Measurements from ENCODE around the gene SGTB. TPM values are rescaled to one million over a fixed set of nuclear protein-coding genes. Genes with fewer than 3 reads are reported as not detected.

SGTB gene
- 18.8 and 20.3 TPM in 2 replicates for total RNA-seq (2012; rRNA removed)

- peaks cover 6% of the 10 kb centered on the region for H3K36me3 ChIP-seq (ENCODE audit: insufficient read depth, low read length)
- peaks cover 17% of the 10 kb centered on the region for H3K4me1 ChIP-seq (ENCODE audit: control insufficient read depth, insufficient read depth, low read length)
- H3K9me3 ChIP-seq (replicated peaks; ENCODE audit: low read length) = no peaks in the 10 kb centered on the region
- H3K4me2 ChIP-seq (ENCODE audit: low read length) = peak within 1 kb of the TSS; percentile 94
- no peaks in the 10 kb centered on the region for H3K27me3 ChIP-seq (ENCODE audit: control insufficient read depth, insufficient read depth, low read length)
- H3K9ac ChIP-seq (ENCODE audit: low read depth, low read length) = peak within 1 kb of the TSS; percentile 94
- peak within 1 kb of the TSS; percentile 97 for H3K4me3 ChIP-seq (ENCODE audit: low read length)
Observed at GRCh38 chr5:65721720-65722574, at the start of gene SGTB, which contains the start of gene NLN. SGTB (minus strand) TSS chr5:65722109; CDS start chr5:65720807, 1,302 bp downstream. NLN (plus strand) TSS chr5:65722205; CDS start chr5:65722374, 169 bp downstream.

- Histone ChIP-seq H3K4me3 (ENCODE audit: low read length) (no peak overlapping the region), H3K4me1 (ENCODE audit: control insufficient read depth, insufficient read depth, low read length) (peaks cover 26% of the 10 kb centered on the region), H3K9ac (ENCODE audit: low read depth, low read length) (no peak overlapping the region), H3K4me2 (ENCODE audit: low read length) (no peak overlapping the region), H3K27me3 (ENCODE audit: control insufficient read depth, insufficient read depth, low read length) (no peaks in the 10 kb centered on the region), H3K9me3 (replicated peaks; ENCODE audit: low read length) (no peaks in the 10 kb centered on the region), H3K36me3 (ENCODE audit: insufficient read depth, low read length) (peaks cover 28% of the 10 kb centered on the region)
Observed at GRCh38 chr5:65771266-65771665, 49.4 kb upstream of the SGTB start.

- Histone ChIP-seq H3K4me3 (ENCODE audit: low read length) (no peak overlapping the region), H3K36me3 (ENCODE audit: insufficient read depth, low read length) (peaks cover 19% of the 10 kb centered on the region), H3K4me2 (ENCODE audit: low read length) (peak overlapping the region; percentile 36), H3K9me3 (replicated peaks; ENCODE audit: low read length) (no peaks in the 10 kb centered on the region), H3K27me3 (ENCODE audit: control insufficient read depth, insufficient read depth, low read length) (no peaks in the 10 kb centered on the region), H3K4me1 (ENCODE audit: control insufficient read depth, insufficient read depth, low read length) (peaks cover 26% of the 10 kb centered on the region), H3K9ac (ENCODE audit: low read depth, low read length) (peak overlapping the region; percentile 35)
Observed at GRCh38 chr5:65769539-65769938, 47.6 kb upstream of the SGTB start.

GRCh38 chr5:65768723-65769346 lies 46.9 kb upstream of the SGTB start:
- H3K4me2 ChIP-seq (ENCODE audit: low read length) = peak overlapping the region; percentile 20
- no peak overlapping the region for H3K9ac ChIP-seq (ENCODE audit: low read depth, low read length)
- H3K4me1 ChIP-seq (ENCODE audit: control insufficient read depth, insufficient read depth, low read length) = peaks cover 21% of the 10 kb centered on the region
- H3K27me3 ChIP-seq (ENCODE audit: control insufficient read depth, insufficient read depth, low read length) = no peaks in the 10 kb centered on the region
- H3K9me3 ChIP-seq (replicated peaks; ENCODE audit: low read length) = no peaks in the 10 kb centered on the region
- peaks cover 19% of the 10 kb centered on the region for H3K36me3 ChIP-seq (ENCODE audit: insufficient read depth, low read length)
- H3K4me3 ChIP-seq (ENCODE audit: low read length) = no peak overlapping the region

GRCh38 chr5:65767565-65767964 lies 45.7 kb upstream of the SGTB start:
- Histone ChIP-seq H3K27me3 (ENCODE audit: control insufficient read depth, insufficient read depth, low read length) (no peaks in the 10 kb centered on the region), H3K4me2 (ENCODE audit: low read length) (no peak overlapping the region), H3K36me3 (ENCODE audit: insufficient read depth, low read length) (peaks cover 27% of the 10 kb centered on the region), H3K4me1 (ENCODE audit: control insufficient read depth, insufficient read depth, low read length) (peaks cover 21% of the 10 kb centered on the region), H3K9ac (ENCODE audit: low read depth, low read length) (no peak overlapping the region), H3K9me3 (replicated peaks; ENCODE audit: low read length) (no peaks in the 10 kb centered on the region), H3K4me3 (ENCODE audit: low read length) (no peak overlapping the region)

GRCh38 chr5:65766781-65767180 lies 44.9 kb upstream of the SGTB start:
- H3K27me3 ChIP-seq (ENCODE audit: control insufficient read depth, insufficient read depth, low read length) = no peaks in the 10 kb centered on the region

GRCh38 chr5:65766175-65766574 lies 44.3 kb upstream of the SGTB start:
- Histone ChIP-seq H3K9ac (ENCODE audit: low read depth, low read length) (no peak overlapping the region), H3K4me1 (ENCODE audit: control insufficient read depth, insufficient read depth, low read length) (peaks cover 21% of the 10 kb centered on the region), H3K4me3 (ENCODE audit: low read length) (no peak overlapping the region), H3K9me3 (replicated peaks; ENCODE audit: low read length) (no peaks in the 10 kb centered on the region), H3K36me3 (ENCODE audit: insufficient read depth, low read length) (peaks cover 24% of the 10 kb centered on the region), H3K27me3 (ENCODE audit: control insufficient read depth, insufficient read depth, low read length) (no peaks in the 10 kb centered on the region), H3K4me2 (ENCODE audit: low read length) (no peak overlapping the region)

More at GRCh38 chr5:65766781-65767180, 44.9 kb upstream of the SGTB start:
- peaks cover 24% of the 10 kb centered on the region for H3K36me3 ChIP-seq (ENCODE audit: insufficient read depth, low read length)
- peaks cover 21% of the 10 kb centered on the region for H3K4me1 ChIP-seq (ENCODE audit: control insufficient read depth, insufficient read depth, low read length)
- H3K4me3 ChIP-seq (ENCODE audit: low read length) = no peak overlapping the region
- H3K4me2 ChIP-seq (ENCODE audit: low read length) = no peak overlapping the region
- H3K9ac ChIP-seq (ENCODE audit: low read depth, low read length) = no peak overlapping the region
- H3K9me3 ChIP-seq (replicated peaks; ENCODE audit: low read length) = no peaks in the 10 kb centered on the region

GRCh38 chr5:65765582-65765981 lies 43.7 kb upstream of the SGTB start:
- Histone ChIP-seq H3K4me1 (ENCODE audit: control insufficient read depth, insufficient read depth, low read length) (peaks cover 21% of the 10 kb centered on the region), H3K27me3 (ENCODE audit: control insufficient read depth, insufficient read depth, low read length) (no peaks in the 10 kb centered on the region), H3K36me3 (ENCODE audit: insufficient read depth, low read length) (peaks cover 26% of the 10 kb centered on the region), H3K4me2 (ENCODE audit: low read length) (no peak overlapping the region), H3K9ac (ENCODE audit: low read depth, low read length) (no peak overlapping the region), H3K9me3 (replicated peaks; ENCODE audit: low read length) (no peaks in the 10 kb centered on the region), H3K4me3 (ENCODE audit: low read length) (no peak overlapping the region)

- Histone ChIP-seq H3K4me3 (ENCODE audit: low read length) (no peak overlapping the region), H3K9ac (ENCODE audit: low read depth, low read length) (no peak overlapping the region), H3K27me3 (ENCODE audit: control insufficient read depth, insufficient read depth, low read length) (no peaks in the 10 kb centered on the region), H3K9me3 (replicated peaks; ENCODE audit: low read length) (no peaks in the 10 kb centered on the region), H3K4me1 (ENCODE audit: control insufficient read depth, insufficient read depth, low read length) (no peaks in the 10 kb centered on the region), H3K36me3 (ENCODE audit: insufficient read depth, low read length) (peaks cover 38% of the 10 kb centered on the region), H3K4me2 (ENCODE audit: low read length) (no peak overlapping the region)
Observed at GRCh38 chr5:65762234-65762633, 40.3 kb upstream of the SGTB start.

- H3K9ac ChIP-seq (ENCODE audit: low read depth, low read length) = no peak overlapping the region
- H3K4me1 ChIP-seq (ENCODE audit: control insufficient read depth, insufficient read depth, low read length) = no peaks in the 10 kb centered on the region
- peaks cover 30% of the 10 kb centered on the region for H3K36me3 ChIP-seq (ENCODE audit: insufficient read depth, low read length)
- no peaks in the 10 kb centered on the region for H3K9me3 ChIP-seq (replicated peaks; ENCODE audit: low read length)
- no peaks in the 10 kb centered on the region for H3K27me3 ChIP-seq (ENCODE audit: control insufficient read depth, insufficient read depth, low read length)
- H3K4me3 ChIP-seq (ENCODE audit: low read length) = no peak overlapping the region
- H3K4me2 ChIP-seq (ENCODE audit: low read length) = no peak overlapping the region
Observed at GRCh38 chr5:65760504-65761275, 38.8 kb upstream of the SGTB start.

GRCh38 chr5:65758546-65759144 lies 36.7 kb upstream of the SGTB start:
- Histone ChIP-seq H3K9me3 (replicated peaks; ENCODE audit: low read length) (no peaks in the 10 kb centered on the region), H3K4me2 (ENCODE audit: low read length) (no peak overlapping the region), H3K9ac (ENCODE audit: low read depth, low read length) (no peak overlapping the region)

More at GRCh38 chr5:65758546-65759144, 36.7 kb upstream of the SGTB start:
- Histone ChIP-seq H3K4me1 (ENCODE audit: control insufficient read depth, insufficient read depth, low read length) (no peaks in the 10 kb centered on the region), H3K4me3 (ENCODE audit: low read length) (no peak overlapping the region), H3K36me3 (ENCODE audit: insufficient read depth, low read length) (peaks cover 30% of the 10 kb centered on the region), H3K27me3 (ENCODE audit: control insufficient read depth, insufficient read depth, low read length) (no peaks in the 10 kb centered on the region)

All from skeletal muscle satellite cell (primary cell).